IPS-18c (cell line): Measurements from ENCODE around the gene TRIM9.
A peak's percentile ranks its signal among the peaks of the same experiment; 100 is the strongest.

Source experiments
- H3K4me3 ChIP-seq: 2 replicates; pipeline ENCODE4 v1.7.0; 2013; ENCODE audit warnings: low read depth, mild to moderate bottlenecking, low read length, moderate library complexity; ENCODE audit not compliant: insufficient read depth
- H3K9me3 ChIP-seq: one replicate; pipeline ENCODE4 v1.6.1; 2013; ENCODE audit warnings: mild to moderate bottlenecking, low read length, moderate library complexity; ENCODE audit not compliant: control insufficient read depth, insufficient read depth

Gene TRIM9

GRCh38 chr14:51094901-51095853 lies at the start of gene TRIM9:
TSS of gene TRIM9 (minus strand) at chr14:51095105. CDS start at chr14:51094939, 166 bp downstream.
- H3K9me3 ChIP-seq = no peaks in the 10 kb centered on the region
- peak within 1 kb of the TSS; percentile 71 for H3K4me3 ChIP-seq

- Histone ChIP-seq H3K4me3 (no peak overlapping the region), H3K9me3 (no peaks in the 10 kb centered on the region)
Observed at GRCh38 chr14:51140856-51141255, 46.0 kb upstream of the TRIM9 start.

- H3K9me3 ChIP-seq = no peaks in the 10 kb centered on the region
Observed at GRCh38 chr14:51140338-51140737, 45.4 kb upstream of the TRIM9 start.

GRCh38 chr14:51139121-51139681 lies 44.3 kb upstream of the TRIM9 start:
- Histone ChIP-seq H3K4me3 (no peak overlapping the region), H3K9me3 (no peaks in the 10 kb centered on the region)

More at GRCh38 chr14:51140338-51140737, 45.4 kb upstream of the TRIM9 start:
- no peak overlapping the region for H3K4me3 ChIP-seq

- no peak overlapping the region for H3K4me3 ChIP-seq
- no peaks in the 10 kb centered on the region for H3K9me3 ChIP-seq
Observed at GRCh38 chr14:51138404-51139103, 43.6 kb upstream of the TRIM9 start.

- Histone ChIP-seq H3K4me3 (no peak overlapping the region), H3K9me3 (peaks cover under 1% of the 10 kb centered on the region)
Observed at GRCh38 chr14:51131516-51131915, 36.6 kb upstream of the TRIM9 start.

GRCh38 chr14:51129130-51129529 lies 34.2 kb upstream of the TRIM9 start:
- H3K9me3 ChIP-seq = peaks cover 3% of the 10 kb centered on the region
- no peak overlapping the region for H3K4me3 ChIP-seq

GRCh38 chr14:51124029-51124428 lies 29.1 kb upstream of the TRIM9 start:
- Histone ChIP-seq H3K4me3 (no peak overlapping the region), H3K9me3 (peaks cover 3% of the 10 kb centered on the region)

DNA sequence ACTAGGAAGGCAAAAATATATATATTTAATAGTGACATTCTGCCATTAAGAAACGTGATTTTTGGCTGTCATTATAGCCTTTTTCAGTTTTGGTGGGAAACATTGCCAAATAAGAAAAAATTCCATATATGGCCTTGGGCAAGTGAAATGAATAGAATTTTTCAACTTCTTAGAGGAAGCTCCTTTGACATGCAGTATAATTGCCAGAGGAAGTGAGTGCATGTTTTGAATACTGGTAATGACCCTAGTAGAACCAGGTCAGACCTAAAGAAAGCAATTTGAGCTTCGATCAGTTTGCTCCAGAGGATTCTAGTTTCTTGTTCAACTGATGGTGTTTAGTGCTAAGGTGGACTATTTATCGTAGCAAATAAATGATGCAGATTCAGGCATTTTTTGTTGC lies 26.2 kb upstream of the TRIM9 start:
- no peak overlapping the region for H3K4me3 ChIP-seq

GRCh38 chr14:51119411-51120051 lies 24.6 kb upstream of the TRIM9 start:
- no peak overlapping the region for H3K4me3 ChIP-seq
- no peaks in the 10 kb centered on the region for H3K9me3 ChIP-seq

More for the DNA sequence above, 26.2 kb upstream of the TRIM9 start:
- no peaks in the 10 kb centered on the region for H3K9me3 ChIP-seq

DNA sequence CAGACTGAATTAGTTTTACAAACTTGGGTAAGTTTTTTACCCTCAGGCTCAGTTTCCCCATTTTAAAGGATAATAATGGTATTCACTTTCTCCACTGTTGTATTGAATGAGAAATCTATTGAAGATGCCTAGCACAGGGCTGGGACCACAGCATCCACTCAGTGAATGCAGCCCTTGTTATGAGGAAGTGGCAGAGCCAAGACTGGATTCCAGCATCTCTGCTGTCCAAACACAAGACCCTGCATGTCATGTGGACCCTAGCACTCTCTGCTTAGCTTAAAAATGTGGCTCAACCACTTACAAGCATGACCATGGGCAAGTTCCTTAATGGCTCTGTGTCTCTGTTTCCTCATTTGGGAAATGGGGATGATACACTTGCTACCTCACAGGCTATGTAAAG lies 24.1 kb upstream of the TRIM9 start:
- no peaks in the 10 kb centered on the region for H3K9me3 ChIP-seq
- H3K4me3 ChIP-seq = no peak overlapping the region

GRCh38 chr14:51117593-51117992 lies 22.7 kb upstream of the TRIM9 start:
- Histone ChIP-seq H3K9me3 (no peaks in the 10 kb centered on the region), H3K4me3 (no peak overlapping the region)

- Histone ChIP-seq H3K4me3 (no peak overlapping the region), H3K9me3 (no peaks in the 10 kb centered on the region)
Observed at GRCh38 chr14:51116682-51117081, 21.8 kb upstream of the TRIM9 start.

- Histone ChIP-seq H3K4me3 (no peak overlapping the region), H3K9me3 (no peaks in the 10 kb centered on the region)
Observed at GRCh38 chr14:51109651-51110050, 14.7 kb upstream of the TRIM9 start.

DNA sequence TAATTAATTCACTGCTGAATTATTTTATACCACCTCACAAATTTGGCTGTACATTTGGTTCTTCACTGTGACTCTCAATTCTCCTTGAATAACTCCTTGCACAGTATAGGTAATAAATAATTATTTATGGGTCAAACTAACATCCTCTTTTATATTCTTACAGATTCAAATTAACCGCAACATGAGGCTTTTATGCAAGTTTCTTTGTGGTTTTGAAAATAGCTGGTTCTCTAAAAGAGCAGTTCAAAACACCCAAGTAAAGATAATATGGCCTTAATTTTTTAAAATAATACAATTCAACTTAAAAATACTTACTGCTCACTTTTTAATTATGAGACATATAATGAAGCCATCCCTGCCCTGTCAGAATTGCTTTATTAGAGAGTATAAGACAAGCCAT lies 12.9 kb upstream of the TRIM9 start:
- H3K9me3 ChIP-seq = no peaks in the 10 kb centered on the region
- H3K4me3 ChIP-seq = no peak overlapping the region

GRCh38 chr14:51104467-51104866 lies 9.6 kb upstream of the TRIM9 start:
- Histone ChIP-seq H3K9me3 (no peaks in the 10 kb centered on the region), H3K4me3 (no peak overlapping the region)

GRCh38 chr14:51097287-51097686 lies 2.4 kb upstream of the TRIM9 start:
- Histone ChIP-seq H3K9me3 (no peaks in the 10 kb centered on the region), H3K4me3 (no peak overlapping the region)
